ENCODE results near the gene SESN1.

DNA sequence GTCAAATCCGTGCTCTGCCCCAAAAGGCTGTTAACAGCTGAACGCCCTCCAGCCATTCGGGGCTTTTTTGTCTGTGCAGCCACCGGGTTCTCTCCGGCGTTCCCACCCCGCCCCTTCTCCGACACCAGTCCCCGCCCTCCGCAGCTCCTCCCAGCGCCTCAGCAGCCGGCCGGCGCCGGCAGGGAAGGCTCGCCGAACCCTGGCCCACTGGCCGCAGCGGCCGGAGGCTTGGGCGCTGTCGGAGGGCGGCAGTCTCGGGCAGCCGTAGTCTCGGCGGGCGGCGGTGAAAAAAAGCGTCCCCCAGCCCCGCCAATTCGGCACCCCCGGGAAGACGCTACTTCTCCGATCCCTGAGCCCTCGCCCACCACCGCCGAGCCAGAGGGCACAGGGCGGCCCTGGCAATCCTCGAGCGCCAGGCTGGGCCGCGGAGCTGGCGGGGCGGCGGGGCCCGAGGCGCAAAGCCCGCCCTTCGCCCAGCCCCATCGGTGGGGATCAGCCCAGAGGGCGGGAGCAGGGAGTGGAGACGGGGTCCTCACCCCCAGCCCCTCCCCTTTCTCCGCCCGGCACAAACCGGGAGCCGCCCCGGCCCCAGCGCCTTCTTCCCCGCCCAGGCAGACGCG is at the start of gene SESN1:
- TF ChIP-seq, protein P1, sequence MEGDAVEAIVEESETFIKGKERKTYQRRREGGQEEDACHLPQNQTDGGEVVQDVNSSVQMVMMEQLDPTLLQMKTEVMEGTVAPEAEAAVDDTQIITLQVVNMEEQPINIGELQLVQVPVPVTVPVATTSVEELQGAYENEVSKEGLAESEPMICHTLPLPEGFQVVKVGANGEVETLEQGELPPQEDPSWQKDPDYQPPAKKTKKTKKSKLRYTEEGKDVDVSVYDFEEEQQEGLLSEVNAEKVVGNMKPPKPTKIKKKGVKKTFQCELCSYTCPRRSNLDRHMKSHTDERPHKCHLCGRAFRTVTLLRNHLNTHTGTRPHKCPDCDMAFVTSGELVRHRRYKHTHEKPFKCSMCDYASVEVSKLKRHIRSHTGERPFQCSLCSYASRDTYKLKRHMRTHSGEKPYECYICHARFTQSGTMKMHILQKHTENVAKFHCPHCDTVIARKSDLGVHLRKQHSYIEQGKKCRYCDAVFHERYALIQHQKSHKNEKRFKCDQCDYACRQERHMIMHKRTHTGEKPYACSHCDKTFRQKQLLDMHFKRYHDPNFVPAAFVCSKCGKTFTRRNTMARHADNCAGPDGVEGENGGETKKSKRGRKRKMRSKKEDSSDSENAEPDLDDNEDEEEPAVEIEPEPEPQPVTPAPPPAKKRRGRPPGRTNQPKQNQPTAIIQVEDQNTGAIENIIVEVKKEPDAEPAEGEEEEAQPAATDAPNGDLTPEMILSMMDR (IDR thresholded peaks at IDR 0.05) = peak in 2 of 4 experiments; percentile 3 to 6
- TF ChIP-seq POLR2A (IDR thresholded peaks at IDR 0.05) = peak; percentile 95 to 96
- peak; percentile 81 for TF ChIP-seq POLR2AphosphoS5 (IDR thresholded peaks at IDR 0.05)
